Limb (tissue), 2 donors: Measurements from ENCODE around the gene LPAR2.
"Not testable (repeated sequence)": the region's sequence is repeated elsewhere in the genome, so short reads cannot be mapped to it uniquely, and the experiment has no call there.

Experiments used
- DNase-seq, 2 donors: peaks; one replicate each; pipeline ENCODE4 v3.0.0-alpha.2; 2016; ENCODE audit errors: extremely low spot score in 2 of 2

LPAR2 gene

DNA sequence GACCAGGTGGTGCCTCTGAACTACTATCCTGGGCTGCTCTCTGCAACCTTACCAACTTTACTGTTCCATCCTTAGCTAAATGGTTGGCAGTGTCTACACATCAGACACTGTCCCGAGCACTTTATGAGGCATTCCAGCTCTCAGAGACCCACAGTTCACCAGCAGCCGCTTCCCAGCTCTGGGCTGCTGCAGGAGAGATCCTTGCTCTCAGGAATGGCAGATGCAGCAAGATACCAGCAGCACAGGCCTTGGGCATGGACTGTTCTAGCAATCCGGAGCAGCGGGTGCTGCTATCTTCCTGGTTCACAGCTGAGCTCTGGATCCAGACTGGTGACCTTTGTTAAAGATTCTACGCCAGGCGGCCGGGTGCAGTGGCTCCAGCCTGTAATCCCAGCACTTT is 3.3 kb upstream of the LPAR2 start:
- DNase-seq, result no peak

DNA sequence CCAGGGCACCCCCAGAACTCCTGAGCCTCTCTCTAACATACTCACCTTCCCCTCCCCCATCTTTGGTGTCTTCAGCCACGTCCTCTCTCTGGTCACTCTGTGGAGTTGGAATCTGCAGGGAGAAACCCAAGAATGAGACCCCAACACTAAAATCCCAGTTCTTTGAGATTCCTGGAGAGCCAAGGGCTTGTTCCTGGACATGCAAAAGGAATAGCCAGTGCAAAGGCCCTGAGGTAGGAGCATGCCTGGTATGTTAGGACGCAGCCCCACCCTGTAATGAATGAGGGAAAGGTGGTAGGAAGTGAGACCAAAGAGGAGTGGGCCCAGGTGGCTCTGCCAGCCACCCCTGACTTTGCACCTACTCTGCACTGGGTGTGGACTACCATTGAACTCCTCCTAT is 2.4 kb upstream of the LPAR2 start:
- no peak for DNase-seq

DNA sequence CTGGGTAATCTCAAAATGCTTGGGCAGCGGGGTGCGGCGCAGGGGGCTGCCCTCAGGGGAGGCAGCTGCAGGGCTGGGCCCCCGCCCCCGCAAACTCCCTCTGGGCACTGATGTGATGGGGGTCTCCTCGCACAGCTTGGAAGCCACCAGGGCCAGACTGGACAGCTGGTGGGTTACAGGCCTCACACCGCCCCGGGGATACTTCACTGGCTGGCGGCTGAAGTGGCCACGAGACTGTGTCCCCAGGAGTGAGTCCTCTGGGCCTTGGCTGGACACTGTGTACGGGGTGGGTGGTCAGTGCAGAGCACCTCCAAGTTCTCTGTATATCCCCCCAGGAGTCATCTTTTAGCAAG is 2.0 kb upstream of the LPAR2 start:
- DNase-seq, result no peak

DNA sequence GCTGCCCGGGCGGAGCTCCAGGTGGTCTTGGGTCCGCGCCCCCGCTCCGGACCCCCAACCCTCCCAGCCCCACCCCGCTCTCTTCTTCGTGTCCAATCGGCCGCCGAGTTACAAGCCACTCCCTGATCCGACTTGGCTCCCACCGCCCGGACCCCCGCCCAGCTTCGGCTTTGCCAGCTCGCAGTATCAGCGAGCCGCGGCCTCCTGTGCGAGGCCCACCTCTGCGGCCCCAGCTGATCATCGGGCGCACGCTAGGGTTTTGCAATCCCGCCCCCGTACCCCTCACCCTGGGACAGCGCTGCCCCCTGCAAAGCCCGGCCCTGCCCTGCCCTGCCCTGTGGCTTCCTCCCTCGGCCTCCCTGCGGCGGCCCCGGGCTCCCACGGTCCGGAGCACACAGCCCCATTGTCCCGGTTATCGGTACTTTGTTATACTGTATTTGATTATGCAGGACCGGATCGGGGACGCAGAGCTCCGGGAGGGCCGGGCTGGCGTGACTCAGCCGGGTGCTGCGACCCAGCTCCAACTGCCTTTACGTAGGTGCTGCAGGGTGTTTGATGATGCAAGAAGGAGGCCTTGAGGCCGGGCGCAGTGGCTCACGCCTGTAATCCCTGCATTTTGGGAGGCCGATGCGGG is 598 bp upstream of the LPAR2 start:
- peak in 1 of 2 donors; percentile 58 for DNase-seq

DNA sequence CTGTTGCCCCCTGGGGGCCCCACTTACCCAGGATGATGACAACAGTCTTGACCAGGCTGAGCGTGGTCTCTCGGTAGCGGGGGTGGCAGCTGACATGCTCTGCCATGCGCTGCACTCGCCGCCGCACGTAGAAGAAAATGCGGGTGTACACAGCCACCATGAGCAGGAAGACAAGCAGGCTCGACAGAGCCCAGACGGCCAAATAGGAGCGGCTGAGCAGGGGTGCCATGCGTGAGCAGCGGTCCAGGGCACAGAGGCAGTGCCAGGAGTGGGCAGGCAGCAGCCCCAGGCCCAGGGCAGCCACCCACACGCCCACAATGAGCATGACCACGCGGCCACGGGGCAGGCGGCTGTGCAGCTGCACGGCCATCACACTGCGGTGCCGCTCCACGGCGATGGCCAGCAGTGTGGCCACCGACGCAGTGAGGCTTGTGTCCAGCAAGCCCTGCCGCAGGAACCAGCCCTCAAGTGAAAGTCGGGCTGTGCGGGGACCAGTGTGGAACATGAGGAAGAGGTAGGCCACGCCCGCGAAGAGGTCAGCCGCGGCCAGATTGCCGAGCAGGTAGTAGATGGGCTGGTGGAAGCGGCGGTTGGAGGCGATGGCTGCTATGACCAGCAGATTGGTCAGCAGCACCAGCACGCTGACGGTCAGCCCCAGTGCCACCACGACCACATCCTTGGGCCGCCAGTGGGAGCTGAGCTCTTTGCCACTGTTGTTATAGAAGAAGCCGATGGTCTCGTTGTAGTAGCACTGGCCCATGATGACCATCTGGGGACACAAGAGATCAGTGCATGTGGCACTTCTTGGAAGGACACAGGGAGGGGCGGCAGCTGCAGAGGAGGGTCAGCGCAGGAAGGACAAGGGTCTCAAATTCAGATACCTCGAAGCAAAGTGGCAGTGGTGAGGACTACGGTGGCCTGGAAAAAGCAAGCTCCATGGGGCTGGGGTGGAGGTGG is 1.2 kb downstream of the LPAR2 start:
- DNase-seq, result no peak

DNA sequence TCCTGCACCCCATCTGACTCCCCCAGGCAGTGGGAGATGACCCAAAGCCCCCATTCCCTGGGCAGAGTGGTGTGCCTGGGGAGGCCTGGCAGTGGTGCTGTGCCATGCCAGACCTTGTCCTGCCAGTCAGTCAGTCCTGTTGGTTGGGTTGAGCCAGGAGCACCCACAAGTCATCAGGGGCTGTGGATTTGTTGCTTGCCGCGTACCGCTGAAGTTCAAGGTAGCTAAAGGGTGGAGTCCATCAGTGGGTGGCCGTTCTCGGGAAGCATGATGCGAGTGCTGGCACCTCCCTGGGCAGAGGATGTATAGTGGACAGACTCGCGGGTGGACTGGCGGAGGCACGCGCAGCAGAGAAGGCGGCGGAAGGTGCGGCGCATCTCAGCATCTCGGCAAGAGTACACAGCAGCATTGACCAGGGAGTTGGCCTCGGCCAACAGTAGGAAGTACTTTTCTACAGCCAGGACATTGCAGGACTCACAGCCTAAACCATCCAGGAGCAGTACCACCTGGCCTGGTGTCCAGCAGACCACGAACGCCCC is 3.9 kb downstream of the LPAR2 start:
- no peak for DNase-seq

DNA sequence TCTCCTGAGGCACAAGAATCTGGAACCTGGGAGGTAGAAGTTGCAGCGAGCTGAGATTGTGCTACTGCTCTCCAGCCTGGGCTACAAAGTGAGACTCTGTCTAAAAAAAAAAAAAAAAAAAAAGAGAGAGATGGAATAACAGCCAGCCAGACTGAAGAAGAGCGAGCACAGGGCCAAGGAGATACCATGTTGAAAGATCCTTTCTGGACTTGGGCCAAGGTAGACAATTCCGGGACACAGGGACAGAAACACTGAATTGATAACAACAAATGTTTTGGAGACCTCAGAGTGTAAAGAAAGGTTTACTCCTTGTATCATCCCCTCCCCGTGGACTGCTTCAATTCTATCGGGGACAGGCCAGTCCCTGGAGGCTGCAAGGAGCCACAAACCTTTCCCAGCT is 4.6 kb downstream of the LPAR2 start:
- DNase-seq, result no peak

DNA sequence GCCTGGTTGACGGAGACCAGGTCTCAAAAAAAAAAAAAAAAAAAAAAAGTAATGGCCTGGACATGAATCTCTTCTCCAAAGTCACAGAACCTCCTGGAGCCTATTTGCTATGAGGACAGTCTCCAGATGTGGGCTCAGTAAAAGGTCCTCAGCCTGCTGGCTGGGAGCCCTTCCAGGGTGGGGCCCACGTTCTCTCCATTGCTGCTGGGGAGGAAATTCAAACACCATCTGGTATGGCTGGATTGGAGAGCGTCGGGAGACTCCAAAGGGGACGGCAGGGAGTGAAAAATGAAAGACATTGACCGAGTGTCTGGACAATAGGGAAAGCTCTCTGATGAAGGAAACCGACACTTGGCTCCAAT is 8.2 kb downstream of the LPAR2 start:
- no peak for DNase-seq

DNA sequence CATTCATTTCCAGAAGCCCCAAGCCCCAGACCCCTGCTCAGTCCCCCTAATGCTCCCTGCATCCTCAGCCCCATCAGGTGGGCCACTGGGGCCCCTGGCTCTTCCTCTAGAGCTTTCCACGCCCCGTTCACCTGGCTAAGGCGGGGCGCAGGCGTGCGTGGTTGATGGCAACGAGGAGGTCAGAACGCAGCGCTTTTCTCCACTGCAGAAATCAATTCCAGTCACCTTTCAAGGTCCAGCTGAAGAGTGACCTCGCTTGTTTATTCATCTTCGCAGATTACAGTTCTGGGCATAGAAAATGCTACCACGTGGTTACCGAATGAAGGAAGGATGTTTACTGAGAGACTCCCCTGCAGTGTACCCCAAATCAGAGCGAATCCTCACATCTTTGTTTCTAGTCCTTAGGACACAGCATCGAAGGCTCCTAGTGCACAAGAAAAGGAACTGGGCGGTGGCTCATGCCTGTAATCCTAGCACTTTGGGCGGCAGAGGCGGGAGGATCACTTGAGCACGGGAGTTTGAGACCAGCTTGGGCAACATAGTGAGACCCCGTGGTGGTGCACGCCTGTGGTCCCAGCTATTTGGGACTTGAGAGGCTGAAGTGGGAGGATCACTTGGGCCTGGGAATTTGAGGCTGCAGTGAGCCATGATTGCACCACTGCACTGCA is 8.7 kb downstream of the LPAR2 start:
- DNase-seq, result no peak

DNA sequence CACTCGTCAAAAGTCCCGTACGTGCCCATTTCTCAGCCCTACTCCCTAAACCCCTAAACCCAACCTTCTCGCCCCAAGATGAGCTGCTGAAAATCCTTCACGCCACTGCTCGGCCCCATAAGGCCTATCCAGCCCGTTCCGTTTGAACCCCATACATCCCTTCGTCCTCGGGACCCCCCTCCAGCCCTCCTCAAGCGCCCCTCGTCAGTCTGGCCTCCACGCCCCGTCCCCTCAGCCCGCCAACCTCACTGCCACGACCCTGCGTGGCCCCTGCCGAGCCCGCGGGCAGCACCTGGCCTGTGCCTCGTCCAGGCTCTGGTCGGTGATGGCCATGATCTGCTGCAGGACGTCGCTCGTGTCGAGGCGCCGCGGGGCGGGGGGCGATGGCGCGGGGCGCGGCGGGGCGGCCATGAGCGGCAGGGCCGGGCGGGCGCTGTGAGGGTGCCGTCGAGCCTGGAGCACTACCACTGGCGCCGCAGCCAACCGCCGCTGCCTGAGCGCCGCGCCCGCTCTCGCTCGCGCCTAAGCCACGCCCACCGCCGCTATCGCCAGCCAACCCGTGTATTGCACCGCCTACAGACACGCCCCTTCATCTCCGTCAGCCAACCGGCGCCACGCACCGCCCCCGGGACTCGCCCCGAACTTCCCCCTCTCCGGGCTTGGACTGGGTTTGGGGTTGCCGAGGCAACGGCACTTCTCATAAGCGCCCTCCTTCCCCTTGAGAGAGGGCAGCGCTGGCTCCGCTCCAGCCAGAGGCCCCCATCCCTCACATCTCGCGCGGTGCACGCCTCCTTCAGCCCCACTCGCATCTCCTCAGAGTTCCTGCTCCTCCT is 9.6 kb downstream of the LPAR2 start, which contains the start of gene PBX4:
PBX4 (minus strand) TSS at position 469 of the 833 bp plus-strand sequence; CDS start at position 411, 58 bp downstream.
- DNase-seq, result peak; percentile 97 to 98

DNA sequence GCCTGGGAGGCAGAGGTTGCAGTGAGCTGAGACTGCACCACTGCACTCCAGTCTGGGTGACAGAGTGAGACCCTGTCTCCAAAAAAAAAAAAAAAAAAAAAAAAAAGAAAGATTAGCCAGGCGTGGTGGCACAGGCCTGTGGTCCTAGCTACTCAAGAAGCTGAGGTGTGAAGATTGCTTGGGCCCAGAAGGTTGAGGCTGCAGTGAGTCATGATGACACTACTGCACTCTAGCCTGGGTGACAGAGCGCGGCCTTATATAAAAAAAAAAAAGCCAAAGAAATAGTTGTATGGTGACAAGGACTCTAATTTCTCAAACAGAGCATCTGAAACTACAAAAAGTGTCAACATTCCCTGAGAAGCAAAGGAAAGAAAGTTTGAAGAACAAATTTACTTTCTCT is 12.9 kb downstream of the LPAR2 start:
- DNase-seq, result no peak

DNA sequence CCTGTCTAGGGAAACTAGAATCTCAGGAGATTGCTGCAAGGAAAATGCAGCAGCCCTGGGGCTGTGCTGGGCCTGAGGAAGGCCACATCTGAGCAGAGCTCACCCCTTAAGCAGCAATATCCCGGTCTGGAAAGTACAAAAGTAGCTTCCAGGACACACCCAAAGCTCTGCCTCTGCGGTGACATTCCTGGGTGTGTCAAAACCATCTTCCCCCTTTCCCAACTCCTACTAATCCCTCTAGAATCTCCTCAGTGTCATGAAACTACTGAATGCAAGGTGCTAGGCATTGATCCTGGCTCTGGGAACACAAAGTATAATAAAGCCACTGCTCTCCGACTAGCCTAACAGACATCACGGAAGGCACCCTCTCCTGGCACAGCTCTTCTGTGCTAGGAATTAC is 14.5 kb downstream of the LPAR2 start:
- DNase-seq, result no peak

DNA sequence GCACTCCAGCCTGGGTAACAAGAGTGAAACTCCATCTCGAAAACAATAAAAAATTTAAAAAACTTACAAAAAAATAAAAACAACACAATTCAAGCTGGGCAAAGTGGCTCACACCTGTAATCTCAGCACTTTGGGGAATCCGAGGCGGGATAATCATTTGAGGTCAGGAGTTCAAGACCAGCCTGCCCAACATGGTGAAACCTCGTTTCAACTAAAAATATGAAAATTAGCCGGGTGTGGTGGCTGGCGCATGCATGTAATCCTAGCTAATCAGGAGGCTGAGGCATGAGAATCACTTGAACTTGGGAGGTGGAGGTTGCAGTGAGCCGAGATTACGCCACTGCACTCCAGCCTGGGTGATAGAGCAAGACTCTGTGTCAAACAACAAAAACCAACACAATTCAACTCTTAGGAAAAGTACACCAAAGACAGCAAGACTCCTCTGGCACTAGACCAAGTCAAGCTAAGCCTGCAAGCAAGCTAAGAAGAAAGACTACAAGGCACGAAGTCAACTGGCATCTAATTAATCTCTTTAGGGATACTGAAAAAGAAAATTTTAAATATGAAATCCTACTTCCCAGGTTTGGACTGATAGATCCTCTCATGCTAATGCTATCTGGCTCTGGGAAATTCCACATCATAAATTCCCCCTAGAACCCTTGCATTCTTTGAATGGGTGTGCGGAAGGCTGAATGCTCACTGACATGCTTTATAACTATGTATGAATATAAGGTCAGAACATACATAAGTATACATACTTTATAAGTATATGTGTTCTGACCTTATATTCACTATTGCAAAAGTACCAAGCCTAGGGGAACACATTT is 17.4 kb downstream of the LPAR2 start:
- no peak for DNase-seq

DNA sequence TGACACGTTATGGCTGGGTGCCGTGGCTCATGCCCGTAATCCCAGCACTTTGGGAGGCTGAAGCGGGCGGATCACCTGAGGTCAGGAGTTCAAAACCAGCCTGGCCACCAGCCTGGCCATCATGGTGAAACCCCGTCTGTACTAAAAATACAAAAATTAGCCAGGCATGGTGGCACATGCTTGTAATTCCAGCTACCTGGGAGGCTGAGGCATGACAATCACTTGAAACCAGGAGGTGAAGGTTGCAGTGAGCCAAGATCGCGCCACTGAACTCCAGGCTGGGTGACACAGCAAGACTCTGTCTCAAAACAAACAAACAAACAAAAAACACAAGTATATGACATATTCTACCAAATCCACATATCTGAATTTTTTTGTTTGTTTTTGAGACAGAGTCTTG is 21.3 kb downstream of the LPAR2 start:
- DNase-seq, result not testable (repeated sequence)

DNA sequence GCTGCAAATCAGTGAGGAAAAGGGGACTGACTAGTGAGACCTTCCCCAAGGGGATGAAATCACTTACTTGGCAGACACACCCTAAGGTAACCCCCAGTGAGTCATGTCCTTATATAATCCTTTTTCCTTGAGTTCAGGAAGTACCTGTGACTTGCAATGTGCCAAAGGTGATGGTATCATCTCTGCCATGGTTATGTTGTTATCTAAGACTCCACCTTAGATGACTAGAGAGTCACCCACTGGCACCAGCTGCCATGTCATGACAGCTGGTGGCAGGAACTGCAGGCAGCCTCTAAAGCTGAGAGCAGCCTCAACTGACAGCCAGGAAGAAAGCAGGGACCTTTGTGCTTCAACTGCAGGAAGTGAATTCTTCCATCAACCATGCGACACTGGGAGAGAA is 22.0 kb downstream of the LPAR2 start:
- no peak for DNase-seq

DNA sequence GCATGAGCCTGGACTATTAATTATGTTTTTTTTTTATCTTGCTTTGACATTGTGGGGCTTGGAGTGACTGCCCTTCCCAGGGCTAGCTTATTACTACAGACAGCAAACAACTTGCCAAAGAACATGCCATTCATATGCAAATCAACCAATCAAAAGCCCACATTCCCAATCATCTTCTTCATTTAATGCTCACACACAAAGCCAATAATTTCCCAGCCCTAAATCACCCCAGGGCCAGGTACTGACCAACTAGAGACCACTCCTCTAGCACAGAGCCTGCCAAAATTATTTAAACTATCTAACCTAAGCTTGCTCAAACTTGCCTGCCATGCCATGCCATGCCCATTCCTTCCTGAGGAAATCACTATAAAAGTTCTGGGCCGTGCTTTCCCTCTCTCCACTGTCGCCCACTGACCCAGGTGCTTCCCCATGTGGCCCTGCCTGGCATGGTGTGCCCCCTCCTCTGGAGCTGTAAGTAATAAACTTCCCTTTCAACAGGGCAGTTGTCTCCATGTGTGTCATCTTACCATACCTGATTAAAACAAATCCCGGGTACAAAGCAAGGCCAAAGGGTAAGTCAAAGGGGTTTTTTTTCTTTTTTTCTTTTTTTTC is 25.2 kb downstream of the LPAR2 start:
- no peak for DNase-seq

DNA sequence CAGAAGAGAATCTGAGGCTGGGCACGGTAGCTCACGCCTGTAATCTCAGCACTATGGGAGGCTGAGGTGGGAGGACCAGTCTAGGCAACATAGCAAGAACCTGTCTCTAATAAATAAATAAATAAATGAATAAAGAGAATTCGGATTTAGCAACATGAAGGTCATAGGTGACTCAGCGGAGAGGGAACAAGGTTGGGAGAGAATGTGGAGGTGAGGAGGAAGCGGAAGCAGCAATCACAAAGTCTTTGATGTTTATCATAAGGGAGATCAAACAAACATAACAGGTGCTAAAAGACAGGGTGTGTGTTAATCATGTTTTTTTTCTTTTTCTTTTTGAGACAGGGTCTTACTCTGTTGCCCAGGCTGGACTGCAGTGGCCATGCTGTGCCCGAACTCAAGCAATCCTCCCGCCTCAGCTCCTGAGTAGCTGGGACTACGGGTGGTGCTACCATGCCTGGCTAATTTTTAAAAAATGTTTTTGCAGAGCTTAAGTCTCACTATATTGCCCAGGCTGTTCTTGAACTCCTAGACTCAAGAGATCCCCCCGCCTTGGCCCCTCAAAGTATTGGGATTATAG is 25.8 kb downstream of the LPAR2 start:
- DNase-seq, result no peak

DNA sequence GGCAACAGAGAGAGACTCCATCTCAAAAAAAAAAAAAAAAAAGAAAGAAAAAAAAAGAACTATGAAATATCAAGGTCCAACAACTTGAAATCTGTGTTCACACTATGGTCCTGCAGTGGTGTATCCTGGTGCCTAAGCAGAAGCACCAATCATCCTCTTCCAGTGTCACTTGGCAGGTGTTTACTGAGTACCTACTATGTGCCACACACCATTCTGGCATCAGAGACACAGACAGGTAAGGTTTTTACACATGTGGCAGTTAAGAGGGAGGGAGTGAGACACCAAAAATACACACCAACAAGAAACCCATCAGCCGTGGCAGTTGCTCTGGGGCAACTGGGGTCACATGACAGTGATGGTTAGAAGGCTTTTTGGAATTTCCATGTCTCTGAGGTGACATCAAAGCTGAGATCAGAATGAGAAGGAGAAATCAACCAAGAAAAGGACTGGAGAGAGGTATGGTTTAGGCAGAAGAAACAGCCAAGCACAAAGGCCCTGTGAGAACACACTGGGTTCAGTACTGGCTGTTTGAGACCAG is 27.2 kb downstream of the LPAR2 start:
- DNase-seq, result no peak

DNA sequence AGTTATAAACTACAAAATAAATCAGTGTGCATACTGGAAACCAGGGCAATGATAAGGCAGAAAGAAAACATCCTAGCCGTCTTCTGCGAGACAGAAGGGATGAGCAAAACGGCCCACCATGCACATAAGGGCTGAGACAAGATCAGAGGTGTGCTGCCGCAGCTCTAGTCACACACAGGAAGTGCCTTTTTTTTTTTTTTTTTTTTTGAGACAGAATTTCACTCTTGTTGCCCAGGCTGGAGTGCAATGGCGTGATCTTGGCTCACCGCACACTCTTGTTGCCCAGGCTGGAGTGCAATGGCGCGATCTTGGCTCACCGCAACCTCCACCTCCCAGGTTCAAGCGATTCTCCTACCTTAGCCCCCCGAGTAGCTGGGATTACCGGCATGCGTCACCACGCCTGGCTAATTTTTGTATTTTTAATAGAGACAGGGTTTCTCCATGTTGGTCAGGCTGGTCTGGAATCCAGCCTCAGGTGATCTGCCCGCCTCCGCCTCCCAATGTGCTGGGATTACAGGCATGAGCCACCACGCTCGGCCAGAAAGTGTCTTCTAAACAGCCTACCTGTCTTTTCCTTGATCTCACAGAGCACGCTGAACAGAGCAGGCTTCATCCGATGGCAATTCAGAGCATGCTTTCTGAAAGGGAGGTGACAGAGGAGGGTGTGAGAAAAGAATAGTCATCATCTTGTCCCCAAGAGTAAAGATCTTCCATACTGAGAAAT is 29.1 kb downstream of the LPAR2 start:
- not testable (repeated sequence) for DNase-seq
